ENCODE results near the gene JPH4. TPM values are rescaled to one million over a fixed set of nuclear protein-coding genes. Genes with fewer than 3 reads are reported as not detected.
"Not testable (repeated sequence)": the region's sequence is repeated elsewhere in the genome, so short reads cannot be mapped to it uniquely, and the experiment has no call there.

Gene JPH4
- total and polyA plus RNA-seq, 4 donors, result 0.23 to 3.1 (median 1.0) TPM

GRCh38 chr14:23610815-23611289 is 32.3 kb upstream of the JPH4 start:
- Histone ChIP-seq H3K36me3 (ENCODE audit: control insufficient read depth in 4 of 4, insufficient read depth in 4 of 4, low read length in 4 of 4) (no peaks in the 10 kb centered on the region), H3K4me3 (no peak overlapping the region), H3K9ac (ENCODE audit: insufficient read depth in 1 of 2, low read length in 2 of 2) (no peak overlapping the region), H3K4me1 (ENCODE audit: control insufficient read depth in 5 of 5, insufficient read depth in 5 of 5, low read length in 5 of 5) (peaks cover 0 to 12% (median 0%) of the 10 kb centered on the region in 5 donors), H3K27ac (ENCODE audit: low read depth in 1 of 2, low read length in 1 of 2) (peak overlapping the region in 1 of 2 donors; percentile 37), H3K27me3 (ENCODE audit: control insufficient read depth in 3 of 3, insufficient read depth in 3 of 3, low read length in 2 of 3) (no peaks in the 10 kb centered on the region), H3K9me3 (ENCODE audit: control insufficient read depth in 4 of 4, insufficient read depth in 3 of 4, low read length in 3 of 4) (no peaks in the 10 kb centered on the region)
- no peak for TF ChIP-seq CTCF (IDR thresholded peaks at IDR 0.05; ENCODE audit: control extremely low read depth, extremely low read depth)
- ATAC-seq (ENCODE audit: insufficient read depth, low FRiP score), result no peak
- DNase-seq, result no peak
- WGBS, 2 donors, result 48 to 52% methylated on average over 4 of the region's 4 CpGs

- peak overlapping the region in 1 of 2 donors; percentile 44 for H3K27ac ChIP-seq (ENCODE audit: low read depth in 1 of 2, low read length in 1 of 2)
- ATAC-seq (ENCODE audit: insufficient read depth, low FRiP score), result no peak
Measured at GRCh38 chr14:23610090-23610814, 31.7 kb upstream of the JPH4 start.

DNA sequence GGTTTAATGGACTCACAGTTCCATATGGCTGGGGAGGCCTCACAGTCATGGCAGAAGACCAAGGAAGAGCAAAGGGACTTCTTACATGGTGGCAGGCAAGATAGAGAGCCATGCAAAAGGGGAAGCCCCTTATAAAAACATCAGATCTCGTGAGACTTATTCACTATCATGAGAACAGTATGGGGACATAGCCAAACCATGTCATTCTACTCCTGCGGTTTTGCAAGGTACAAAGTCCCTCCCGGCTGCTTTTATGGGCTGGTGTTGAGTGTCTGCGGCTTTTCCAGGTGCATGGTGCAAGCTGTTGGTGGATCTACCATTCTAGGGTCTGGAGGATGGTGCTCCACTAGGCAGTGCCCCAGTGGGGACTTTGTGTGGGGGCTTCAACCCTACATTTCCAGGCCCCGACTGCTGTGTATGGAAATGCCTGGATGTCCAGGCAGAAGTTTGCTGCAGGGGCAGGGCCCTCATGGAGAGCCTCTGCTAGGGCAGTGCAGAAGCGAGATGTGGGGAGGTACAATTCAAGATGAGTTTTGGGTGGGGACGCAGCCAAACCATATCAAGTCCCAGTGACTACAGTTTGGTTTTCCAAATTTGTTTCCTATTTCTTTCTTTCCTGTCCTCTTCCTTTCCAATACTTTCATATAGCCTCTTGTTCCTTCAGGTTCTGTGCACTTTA is 31.0 kb upstream of the JPH4 start:
- WGBS, 2 donors, result 67 to 86% methylated on average over 6 to 7 of the region's 7 CpGs
- H3K9me3 ChIP-seq (ENCODE audit: control insufficient read depth in 4 of 4, insufficient read depth in 3 of 4, low read length in 3 of 4); ATAC-seq (ENCODE audit: insufficient read depth, low FRiP score); H3K36me3 ChIP-seq (ENCODE audit: control insufficient read depth in 4 of 4, insufficient read depth in 4 of 4, low read length in 4 of 4); H3K4me3 ChIP-seq; H3K9ac ChIP-seq (ENCODE audit: insufficient read depth in 1 of 2, low read length in 2 of 2); DNase-seq; H3K27me3 ChIP-seq (ENCODE audit: control insufficient read depth in 3 of 3, insufficient read depth in 3 of 3, low read length in 2 of 3); H3K27ac ChIP-seq (ENCODE audit: low read depth in 1 of 2, low read length in 1 of 2): not testable (repeated sequence)
- H3K4me1 ChIP-seq (ENCODE audit: control insufficient read depth in 5 of 5, insufficient read depth in 5 of 5, low read length in 5 of 5), result peaks cover 0 to 12% (median 0%) of the 10 kb centered on the region in 5 donors

More at GRCh38 chr14:23610090-23610814, 31.7 kb upstream of the JPH4 start:
- Histone ChIP-seq H3K27me3 (ENCODE audit: control insufficient read depth in 3 of 3, insufficient read depth in 3 of 3, low read length in 2 of 3) (no peaks in the 10 kb centered on the region), H3K36me3 (ENCODE audit: control insufficient read depth in 4 of 4, insufficient read depth in 4 of 4, low read length in 4 of 4) (no peaks in the 10 kb centered on the region), H3K9me3 (ENCODE audit: control insufficient read depth in 4 of 4, insufficient read depth in 3 of 4, low read length in 3 of 4) (no peaks in the 10 kb centered on the region), H3K4me3 (no peak overlapping the region), H3K4me1 (ENCODE audit: control insufficient read depth in 5 of 5, insufficient read depth in 5 of 5, low read length in 5 of 5) (peaks cover 0 to 12% (median 0%) of the 10 kb centered on the region in 5 donors), H3K9ac (ENCODE audit: insufficient read depth in 1 of 2, low read length in 2 of 2) (no peak overlapping the region)
- WGBS, 2 donors, result 42 to 59% methylated on average over 2 of the region's 2 CpGs
- DNase-seq, result no peak
- TF ChIP-seq CTCF (IDR thresholded peaks at IDR 0.05; ENCODE audit: control extremely low read depth, extremely low read depth), result no peak

DNA sequence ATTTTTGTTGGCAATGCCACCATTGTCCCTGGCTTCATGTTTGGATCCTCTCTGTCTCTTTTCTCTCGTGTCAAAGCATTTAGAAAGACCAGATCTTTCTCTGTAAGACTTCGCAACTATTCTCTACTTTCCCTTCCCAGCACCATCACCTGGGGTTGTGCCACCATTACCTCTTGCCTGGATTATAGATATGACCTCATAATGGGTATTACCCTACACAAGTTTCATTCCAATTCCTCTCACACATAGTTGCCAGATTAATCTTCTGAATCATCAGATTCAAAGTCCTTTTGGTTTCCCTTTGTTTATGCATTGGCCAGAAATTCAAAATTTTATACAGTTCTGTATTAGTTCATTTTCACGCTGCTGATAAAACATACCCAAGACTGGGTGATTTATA is 30.4 kb upstream of the JPH4 start:
- no peak for TF ChIP-seq CTCF (IDR thresholded peaks at IDR 0.05; ENCODE audit: control extremely low read depth, extremely low read depth)
- 74 to 91% methylated on average over 3 of the region's 3 CpGs for WGBS, 2 donors
- no peak overlapping the region for H3K4me3 ChIP-seq
- peaks cover 0 to 12% (median 0%) of the 10 kb centered on the region in 5 donors for H3K4me1 ChIP-seq (ENCODE audit: control insufficient read depth in 5 of 5, insufficient read depth in 5 of 5, low read length in 5 of 5)
- no peaks in the 10 kb centered on the region for H3K9me3 ChIP-seq (ENCODE audit: control insufficient read depth in 4 of 4, insufficient read depth in 3 of 4, low read length in 3 of 4)
- no peak overlapping the region for H3K9ac ChIP-seq (ENCODE audit: insufficient read depth in 1 of 2, low read length in 2 of 2)
- H3K27me3 ChIP-seq (ENCODE audit: control insufficient read depth in 3 of 3, insufficient read depth in 3 of 3, low read length in 2 of 3), result no peaks in the 10 kb centered on the region
- DNase-seq, result no peak
- no peak overlapping the region for H3K27ac ChIP-seq (ENCODE audit: low read depth in 1 of 2, low read length in 1 of 2)
- no peaks in the 10 kb centered on the region for H3K36me3 ChIP-seq (ENCODE audit: control insufficient read depth in 4 of 4, insufficient read depth in 4 of 4, low read length in 4 of 4)
- no peak for ATAC-seq (ENCODE audit: insufficient read depth, low FRiP score)
